Progenitor cell of endocrine pancreas (in vitro differentiated cells): ENCODE measurements around the gene NEURL1. TPM values are rescaled to one million over a fixed set of nuclear protein-coding genes. Genes with fewer than 3 reads are reported as not detected.
A peak's percentile ranks its signal among the peaks of the same experiment; 100 is the strongest.

Experiments used
- DNase-seq: peaks from one replicate; pipeline ENCODE4 v3.0.0; 2021; ENCODE audit warnings: low spot score; ENCODE audit not compliant: unreplicated experiment
- H3K27ac Mint-ChIP-seq: 2 replicates; pipeline ENCODE4 v1.8.0; 2021; ENCODE audit warnings: mild to moderate bottlenecking, moderate library complexity, mixed read lengths
- H3K27me3 Mint-ChIP-seq: 2 replicates; pipeline ENCODE4 v1.8.0; 2021; ENCODE audit warnings: mixed read lengths
- H3K36me3 Mint-ChIP-seq: 2 replicates; pipeline ENCODE4 v1.8.0; 2022; ENCODE audit warnings: mixed read lengths; ENCODE audit not compliant: insufficient read depth
- H3K4me1 Mint-ChIP-seq: 2 replicates; pipeline ENCODE4 v1.8.0; 2021; ENCODE audit warnings: low read depth, mixed read lengths
- H3K4me3 Mint-ChIP-seq: 2 replicates; pipeline ENCODE4 v1.8.0; 2021; ENCODE audit warnings: low read depth, mild to moderate bottlenecking, moderate library complexity, mixed read lengths
- H3K9me3 Mint-ChIP-seq: 2 replicates; pipeline ENCODE4 v1.8.0; 2021; ENCODE audit warnings: low read depth, mixed read lengths
- total RNA-seq: library from RNA; stranded (reverse); gene quantifications from 2 replicates; pipeline ENCODE4 v1.2.1, GENCODE V29; 2021
- TF ChIP-seq, protein P1 (sequence below): fragments of 200-600 bp; sonication (generic); IDR thresholded peaks from one replicate; pipeline ENCODE4 v1.5.0; 2021; ENCODE audit warnings: antibody characterized with exemption, mild to moderate bottlenecking; ENCODE audit not compliant: unreplicated experiment

Gene NEURL1
- total RNA-seq, 1 donor from 2014 or later: 21.5 TPM

DNA sequence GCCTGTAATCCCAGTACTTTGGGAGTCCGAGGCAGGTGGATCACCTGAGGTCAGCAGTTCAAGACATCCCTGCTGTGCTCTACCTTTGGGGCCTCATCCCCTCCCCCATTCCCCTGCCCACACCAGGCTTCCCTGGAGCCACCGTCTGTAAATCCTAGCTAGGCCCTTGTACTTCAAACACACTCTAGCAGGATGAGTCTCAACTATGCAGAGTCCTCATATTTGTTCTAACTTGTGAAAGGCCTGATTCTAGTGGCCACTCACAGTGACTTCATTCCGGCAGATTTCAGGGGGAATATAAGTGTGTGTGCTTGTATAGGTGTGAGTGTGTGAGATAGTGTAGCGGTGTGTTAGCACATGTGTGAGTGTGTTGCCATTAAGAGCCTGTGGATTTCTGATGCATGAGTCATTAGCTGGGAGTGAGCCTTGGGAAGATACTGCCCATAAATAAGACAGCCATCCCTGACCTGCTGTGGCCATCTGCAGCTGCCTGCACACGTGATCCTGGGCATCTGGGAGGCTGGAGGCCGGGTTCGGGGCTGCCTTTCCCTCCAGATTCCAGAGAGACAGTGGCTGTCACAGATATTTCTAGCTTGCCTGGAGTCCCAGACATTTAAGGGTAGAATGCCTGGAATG, 1.7 kb upstream of the NEURL1 start:
- H3K9me3 Mint-ChIP-seq: no peaks in the 10 kb centered on the region
- no peaks in the 10 kb centered on the region for H3K36me3 Mint-ChIP-seq
- H3K27me3 Mint-ChIP-seq: peaks cover 45% of the 10 kb centered on the region
- H3K4me1 Mint-ChIP-seq: peaks cover 11% of the 10 kb centered on the region
- no peak for DNase-seq
- peak overlapping the region; percentile 40 for H3K27ac Mint-ChIP-seq
- H3K4me3 Mint-ChIP-seq: peak overlapping the region; percentile 77
- TF ChIP-seq, protein P1, sequence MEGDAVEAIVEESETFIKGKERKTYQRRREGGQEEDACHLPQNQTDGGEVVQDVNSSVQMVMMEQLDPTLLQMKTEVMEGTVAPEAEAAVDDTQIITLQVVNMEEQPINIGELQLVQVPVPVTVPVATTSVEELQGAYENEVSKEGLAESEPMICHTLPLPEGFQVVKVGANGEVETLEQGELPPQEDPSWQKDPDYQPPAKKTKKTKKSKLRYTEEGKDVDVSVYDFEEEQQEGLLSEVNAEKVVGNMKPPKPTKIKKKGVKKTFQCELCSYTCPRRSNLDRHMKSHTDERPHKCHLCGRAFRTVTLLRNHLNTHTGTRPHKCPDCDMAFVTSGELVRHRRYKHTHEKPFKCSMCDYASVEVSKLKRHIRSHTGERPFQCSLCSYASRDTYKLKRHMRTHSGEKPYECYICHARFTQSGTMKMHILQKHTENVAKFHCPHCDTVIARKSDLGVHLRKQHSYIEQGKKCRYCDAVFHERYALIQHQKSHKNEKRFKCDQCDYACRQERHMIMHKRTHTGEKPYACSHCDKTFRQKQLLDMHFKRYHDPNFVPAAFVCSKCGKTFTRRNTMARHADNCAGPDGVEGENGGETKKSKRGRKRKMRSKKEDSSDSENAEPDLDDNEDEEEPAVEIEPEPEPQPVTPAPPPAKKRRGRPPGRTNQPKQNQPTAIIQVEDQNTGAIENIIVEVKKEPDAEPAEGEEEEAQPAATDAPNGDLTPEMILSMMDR: no peak

DNA sequence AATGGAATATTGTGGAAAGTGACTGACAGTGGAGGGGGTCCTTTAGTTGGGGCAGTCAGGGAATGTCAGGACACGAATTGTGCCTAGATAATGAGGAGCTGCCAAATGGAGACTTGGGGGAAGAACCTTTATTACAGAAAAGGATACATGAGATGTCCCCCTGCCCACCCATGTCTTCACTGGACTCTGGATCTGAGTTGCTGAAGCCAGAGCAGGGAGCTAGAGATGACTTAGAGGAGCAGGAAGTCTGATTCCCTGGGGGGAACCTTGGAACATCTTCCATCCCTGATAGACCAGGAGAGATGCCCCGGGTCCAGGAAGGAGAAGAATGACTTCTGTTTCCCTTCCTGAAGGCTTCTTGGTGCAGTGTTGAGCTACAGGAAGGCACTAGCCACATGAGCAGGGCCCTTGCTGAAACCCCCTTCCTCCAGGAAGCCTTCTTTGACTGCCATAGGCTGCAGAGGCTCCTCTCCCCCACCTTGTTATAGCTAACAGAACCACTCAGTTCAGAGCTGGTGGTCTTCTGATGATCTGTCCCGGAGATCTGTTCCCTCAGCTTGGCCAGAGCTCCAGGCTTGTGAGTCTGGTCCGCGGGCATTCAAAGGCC, 747 bp upstream of the NEURL1 start:
- no peaks in the 10 kb centered on the region for H3K36me3 Mint-ChIP-seq
- peak overlapping the region; percentile 77 for H3K4me3 Mint-ChIP-seq
- peaks cover 54% of the 10 kb centered on the region for H3K27me3 Mint-ChIP-seq

DNA sequence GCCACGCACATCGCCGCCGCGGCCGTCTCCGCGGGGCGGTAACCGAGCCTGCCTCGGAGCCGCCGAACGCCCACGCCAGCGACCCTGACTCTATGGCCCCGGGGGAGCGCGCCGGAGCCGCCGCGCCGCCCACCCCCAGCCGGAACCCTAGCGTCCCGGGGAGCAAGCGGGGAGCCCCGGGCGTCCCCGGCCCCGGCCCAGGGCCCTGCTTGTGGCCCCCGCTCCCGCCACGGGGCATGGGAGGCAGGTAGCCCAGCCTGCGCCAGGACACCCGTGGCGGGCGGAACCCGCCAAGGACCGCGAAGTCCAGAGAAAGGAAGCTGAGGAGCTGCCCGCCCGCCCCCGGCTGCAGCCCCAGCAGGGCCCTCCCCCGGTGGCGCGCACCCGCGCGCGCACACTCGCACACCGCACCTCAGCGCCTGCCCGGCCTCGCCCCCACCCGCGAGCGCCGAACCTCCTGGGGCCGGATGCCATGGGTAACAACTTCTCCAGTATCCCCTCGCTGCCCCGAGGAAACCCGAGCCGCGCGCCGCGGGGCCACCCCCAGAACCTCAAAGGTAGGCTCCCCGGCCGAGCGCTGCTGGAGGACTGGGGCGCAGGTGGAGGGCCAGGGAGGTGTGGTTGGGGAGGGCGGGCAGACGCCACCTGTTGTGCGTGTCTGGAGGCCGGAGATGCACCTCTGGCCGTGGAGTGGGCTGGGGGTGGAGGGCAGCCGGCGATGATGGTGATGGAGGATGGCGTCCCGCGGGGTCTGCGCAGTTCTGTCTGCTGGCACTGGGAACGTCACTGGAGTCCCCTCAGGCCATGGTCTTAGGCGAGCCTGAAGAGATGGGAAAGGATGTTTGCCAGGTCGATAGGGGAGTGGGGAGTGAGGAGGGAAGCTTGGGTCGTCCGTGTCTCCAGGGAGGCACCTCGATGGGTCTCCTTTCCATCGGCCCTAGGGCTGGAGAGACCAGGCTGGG, 692 bp downstream of the NEURL1 start:
- H3K27ac Mint-ChIP-seq: no peak overlapping the region
- TF ChIP-seq, protein P1: no peak
- peaks cover 62% of the 10 kb centered on the region for H3K27me3 Mint-ChIP-seq
- DNase-seq: no peak
- peak overlapping the region; percentile 78 for H3K4me3 Mint-ChIP-seq
- no peaks in the 10 kb centered on the region for H3K9me3 Mint-ChIP-seq
- peaks cover 2% of the 10 kb centered on the region for H3K36me3 Mint-ChIP-seq
- peaks cover 11% of the 10 kb centered on the region for H3K4me1 Mint-ChIP-seq

More for the DNA sequence above, 747 bp upstream of the NEURL1 start:
- peaks cover 11% of the 10 kb centered on the region for H3K4me1 Mint-ChIP-seq
- TF ChIP-seq, protein P1: no peak
- no peaks in the 10 kb centered on the region for H3K9me3 Mint-ChIP-seq
- no peak for DNase-seq
- H3K27ac Mint-ChIP-seq: peak overlapping the region; percentile 34

DNA sequence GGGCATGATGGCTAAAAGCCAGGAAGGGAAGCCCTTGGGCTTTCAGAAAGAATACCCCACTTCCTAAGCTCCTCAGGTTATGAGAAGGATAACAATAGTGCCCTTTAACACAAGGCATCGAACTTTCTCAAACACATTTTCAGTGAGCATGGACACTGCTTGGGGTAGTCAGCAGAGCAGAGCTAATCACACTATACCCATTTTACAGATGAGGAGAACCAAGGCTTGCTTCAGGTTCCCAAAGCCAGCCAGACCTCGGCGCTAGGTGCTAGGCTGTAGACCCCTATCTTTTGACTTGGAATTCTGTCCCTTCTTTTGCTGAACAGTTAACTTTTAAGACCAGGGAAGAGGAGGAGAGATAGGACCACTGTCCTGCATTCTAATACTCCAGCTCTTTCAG, 1.8 kb downstream of the NEURL1 start:
- Mint-ChIP-seq H3K9me3 (no peaks in the 10 kb centered on the region), H3K4me1 (peaks cover 12% of the 10 kb centered on the region), H3K27ac (no peak overlapping the region), H3K27me3 (peaks cover 67% of the 10 kb centered on the region), H3K36me3 (peaks cover 2% of the 10 kb centered on the region), H3K4me3 (peak overlapping the region; percentile 78)
- TF ChIP-seq, protein P1: no peak
- no peak for DNase-seq
